ENCODE results near the gene AZIN2.

GRCh38 chr1:33047290-33047689, 33.7 kb upstream of the AZIN2 start:
- TF ChIP-seq CTCF (conservative IDR thresholded peaks at IDR 0.05) (no peak), EZH2 (IDR thresholded peaks at IDR 0.05; ENCODE audit: low read depth) (no peak)

Measured in PC-9 (cell line).